Mucosa of rectum (tissue), 2 donors: Measurements from ENCODE around the gene SYNDIG1.

Experiments used
- H3K27ac ChIP-seq, 2 donors: one replicate each; pipeline ENCODE4 v1.7.0; 2013; ENCODE audit warnings: inconsistent platforms in 2 of 2, low read depth in 2 of 2, low read length in 2 of 2
- H3K27me3 ChIP-seq, 2 donors: one replicate each; pipeline ENCODE4 v1.7.0; 2013; ENCODE audit warnings: low read length in 2 of 2; ENCODE audit not compliant: control insufficient read depth in 2 of 2, insufficient read depth in 2 of 2
- H3K36me3 ChIP-seq, 2 donors: one replicate each; pipeline ENCODE4 v1.7.0; 2013; ENCODE audit warnings: low read length in 2 of 2; ENCODE audit not compliant: control insufficient read depth in 2 of 2, insufficient read depth in 2 of 2
- H3K4me1 ChIP-seq, 2 donors: one replicate each; pipeline ENCODE4 v1.7.0; 2013; ENCODE audit warnings: low read length in 2 of 2, mild to moderate bottlenecking in 1 of 2; ENCODE audit not compliant: control insufficient read depth in 2 of 2, insufficient read depth in 2 of 2
- H3K4me3 ChIP-seq, 2 donors: one replicate each; pipeline ENCODE4 v1.7.0; 2013; ENCODE audit warnings: low read length in 2 of 2
- H3K9ac ChIP-seq, 2 donors: one replicate each; pipeline ENCODE4 v1.7.0; 2013; ENCODE audit warnings: low read length in 2 of 2, low read depth in 1 of 2, mild to moderate bottlenecking in 1 of 2
- H3K9me3 ChIP-seq, 2 donors: one replicate each; pipeline ENCODE4 v1.7.0; 2013; ENCODE audit warnings: low read length in 2 of 2; ENCODE audit not compliant: control insufficient read depth in 2 of 2
- donor health status: healthy.
- donor health status: Normal muscosa, but diverticular disease.

SYNDIG1 gene

GRCh38 chr20:24651171-24651975, 181.9 kb downstream of the SYNDIG1 start:
- H3K9me3 ChIP-seq, result no peaks in the 10 kb centered on the region
- H3K27me3 ChIP-seq, result no peaks in the 10 kb centered on the region

DNA sequence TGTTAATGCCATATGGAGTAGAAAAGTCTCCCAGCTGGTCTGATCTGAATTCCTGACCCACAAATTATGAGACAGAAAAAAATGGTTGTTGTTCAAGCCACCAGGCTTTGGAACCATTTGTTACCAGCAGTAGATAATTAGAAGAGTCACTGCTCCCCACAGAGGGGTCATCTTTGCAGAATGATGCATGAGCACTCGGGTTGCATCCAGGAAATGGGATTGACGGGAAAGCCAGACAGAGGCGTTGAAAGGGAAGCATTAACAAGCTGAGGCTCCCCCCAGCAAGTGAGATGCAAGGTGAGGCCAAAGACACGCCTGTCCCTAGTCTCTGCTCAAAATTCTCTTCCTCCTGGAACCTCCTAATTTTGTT, 182.5 kb downstream of the SYNDIG1 start:
- H3K27ac ChIP-seq, result no peak overlapping the region
- H3K9me3 ChIP-seq, result no peaks in the 10 kb centered on the region
- no peaks in the 10 kb centered on the region for H3K36me3 ChIP-seq
- H3K4me1 ChIP-seq, result no peaks in the 10 kb centered on the region
- H3K4me3 ChIP-seq, result no peak overlapping the region
- no peak overlapping the region for H3K9ac ChIP-seq
- no peaks in the 10 kb centered on the region for H3K27me3 ChIP-seq

More at GRCh38 chr20:24651171-24651975, 181.9 kb downstream of the SYNDIG1 start:
- H3K36me3 ChIP-seq, result no peaks in the 10 kb centered on the region
- no peak overlapping the region for H3K4me3 ChIP-seq
- H3K4me1 ChIP-seq, result no peaks in the 10 kb centered on the region
- no peak overlapping the region for H3K9ac ChIP-seq
- H3K27ac ChIP-seq, result no peak overlapping the region

DNA sequence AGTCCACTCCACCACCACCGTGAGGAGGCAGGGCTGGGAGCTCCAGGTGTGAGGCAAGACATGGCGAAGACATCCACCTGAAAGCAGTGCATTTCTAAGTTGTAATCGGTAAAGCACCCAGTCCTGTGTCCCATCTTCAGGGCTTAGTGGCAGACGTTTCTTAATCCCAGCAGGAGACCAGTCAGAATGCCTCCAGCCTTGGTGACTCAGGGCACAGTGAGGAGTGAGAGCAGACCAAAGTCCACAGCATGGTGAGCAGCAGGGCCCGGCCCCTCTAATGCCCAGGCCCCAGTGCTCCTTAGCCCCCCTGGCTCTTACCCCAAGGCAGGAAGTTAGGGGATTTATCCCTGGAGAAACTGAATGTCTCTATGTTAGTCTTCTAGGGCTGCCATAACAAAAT, 183.9 kb downstream of the SYNDIG1 start:
- Histone ChIP-seq H3K27ac (no peak overlapping the region), H3K4me1 (no peaks in the 10 kb centered on the region), H3K4me3 (no peak overlapping the region)

DNA sequence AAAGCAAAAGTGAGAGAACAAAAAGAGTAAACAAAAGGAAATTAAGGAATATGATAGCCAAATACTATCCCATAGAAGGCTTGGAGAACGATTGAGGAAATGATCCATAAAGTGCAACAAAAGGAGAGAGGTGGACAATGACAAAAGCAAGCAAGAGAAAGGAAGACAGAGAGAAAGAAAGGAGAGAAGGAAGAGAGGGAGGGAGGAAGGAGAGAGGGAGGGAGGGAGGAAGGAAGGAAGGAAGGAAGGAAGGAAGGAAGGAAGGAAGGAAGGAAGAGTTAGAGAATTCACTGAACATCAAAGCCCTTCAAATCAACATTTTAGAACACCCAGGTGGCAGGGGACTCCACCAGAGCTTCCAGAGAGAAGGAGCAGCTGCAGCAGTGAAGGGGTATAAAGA, 185.0 kb downstream of the SYNDIG1 start:
- Histone ChIP-seq H3K4me3 (no peak overlapping the region), H3K27me3 (no peaks in the 10 kb centered on the region), H3K9ac (no peak overlapping the region), H3K9me3 (no peaks in the 10 kb centered on the region), H3K27ac (no peak overlapping the region), H3K36me3 (no peaks in the 10 kb centered on the region), H3K4me1 (no peaks in the 10 kb centered on the region)

More for the DNA sequence above, 183.9 kb downstream of the SYNDIG1 start:
- Histone ChIP-seq H3K9me3 (no peaks in the 10 kb centered on the region), H3K27me3 (no peaks in the 10 kb centered on the region), H3K9ac (no peak overlapping the region), H3K36me3 (no peaks in the 10 kb centered on the region)

GRCh38 chr20:24656391-24656790, 187.0 kb downstream of the SYNDIG1 start:
- Histone ChIP-seq H3K4me3 (no peak overlapping the region), H3K36me3 (no peaks in the 10 kb centered on the region), H3K4me1 (no peaks in the 10 kb centered on the region), H3K9ac (no peak overlapping the region), H3K27me3 (no peaks in the 10 kb centered on the region), H3K27ac (no peak overlapping the region), H3K9me3 (no peaks in the 10 kb centered on the region)

GRCh38 chr20:24657196-24657595, 187.8 kb downstream of the SYNDIG1 start:
- no peaks in the 10 kb centered on the region for H3K4me1 ChIP-seq
- no peaks in the 10 kb centered on the region for H3K27me3 ChIP-seq

GRCh38 chr20:24657878-24658620, 188.6 kb downstream of the SYNDIG1 start:
- H3K27ac ChIP-seq, result no peak overlapping the region
- no peaks in the 10 kb centered on the region for H3K27me3 ChIP-seq
- no peak overlapping the region for H3K4me3 ChIP-seq
- H3K9me3 ChIP-seq, result no peaks in the 10 kb centered on the region
- H3K4me1 ChIP-seq, result no peaks in the 10 kb centered on the region
- H3K9ac ChIP-seq, result no peak overlapping the region
- H3K36me3 ChIP-seq, result no peaks in the 10 kb centered on the region

More at GRCh38 chr20:24657196-24657595, 187.8 kb downstream of the SYNDIG1 start:
- no peak overlapping the region for H3K4me3 ChIP-seq
- no peak overlapping the region for H3K9ac ChIP-seq
- no peaks in the 10 kb centered on the region for H3K9me3 ChIP-seq
- H3K36me3 ChIP-seq, result no peaks in the 10 kb centered on the region
- no peak overlapping the region for H3K27ac ChIP-seq

DNA sequence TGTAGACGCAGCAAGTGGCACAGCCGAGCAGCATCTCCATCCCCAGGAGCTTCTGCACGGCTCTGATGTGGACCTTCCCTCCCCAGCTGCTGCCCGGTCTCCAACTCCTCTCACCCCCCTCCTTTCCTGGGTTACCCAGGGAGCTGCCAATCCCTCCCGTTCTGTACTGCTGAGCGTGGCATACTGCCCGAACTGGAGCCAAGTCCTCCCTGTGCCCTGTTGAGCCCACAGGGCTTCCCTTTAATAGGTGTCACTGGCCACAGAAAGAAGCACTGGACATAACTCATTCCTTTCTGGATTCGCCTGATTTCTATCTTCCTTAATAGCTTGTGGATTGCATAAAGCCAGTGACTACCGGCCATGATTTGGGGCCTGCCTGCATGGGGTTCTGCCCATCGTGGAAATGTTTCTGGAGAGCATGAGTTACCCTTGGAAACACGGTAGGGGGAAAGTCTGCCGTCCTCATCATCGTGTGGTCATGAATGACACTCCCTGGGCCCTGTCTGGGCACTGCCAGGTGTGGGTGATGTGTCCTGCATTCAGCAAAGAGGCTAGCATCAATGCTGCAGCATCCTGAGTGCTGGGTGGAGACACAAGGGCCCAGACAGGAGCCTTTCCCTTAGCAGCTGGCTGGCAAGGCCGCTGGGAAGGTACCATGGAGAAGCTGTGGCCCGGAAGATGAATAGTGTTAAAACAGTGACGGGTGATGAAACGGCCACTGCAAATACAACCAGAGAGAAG, 189.7 kb downstream of the SYNDIG1 start:
- Histone ChIP-seq H3K4me3 (no peak overlapping the region), H3K9me3 (no peaks in the 10 kb centered on the region), H3K4me1 (no peaks in the 10 kb centered on the region), H3K36me3 (no peaks in the 10 kb centered on the region), H3K9ac (no peak overlapping the region), H3K27me3 (no peaks in the 10 kb centered on the region), H3K27ac (no peak overlapping the region)

GRCh38 chr20:24659835-24660234, 190.4 kb downstream of the SYNDIG1 start:
- Histone ChIP-seq H3K9ac (no peak overlapping the region), H3K36me3 (no peaks in the 10 kb centered on the region), H3K27me3 (no peaks in the 10 kb centered on the region), H3K27ac (no peak overlapping the region), H3K4me3 (no peak overlapping the region), H3K9me3 (no peaks in the 10 kb centered on the region), H3K4me1 (no peaks in the 10 kb centered on the region)

DNA sequence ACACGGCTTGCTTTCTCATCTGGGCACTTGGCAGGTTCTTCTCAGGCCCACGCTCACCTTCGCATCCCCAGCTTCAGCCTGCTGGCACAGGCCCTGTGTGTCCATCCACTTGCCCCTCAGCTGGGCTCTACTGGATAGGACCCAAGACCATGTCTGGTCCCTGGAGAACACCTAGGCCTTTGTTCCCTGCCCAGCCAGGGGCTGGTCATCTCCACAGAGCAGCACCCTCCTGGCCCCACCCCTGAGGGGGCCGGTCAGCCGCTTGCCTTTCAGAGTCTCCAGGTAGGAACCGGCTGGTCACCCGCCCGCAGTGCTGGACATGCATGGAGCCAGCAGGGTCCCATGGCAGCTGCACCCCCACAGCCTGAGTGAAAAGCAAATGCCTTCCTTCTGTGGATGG, 191.2 kb downstream of the SYNDIG1 start:
- no peaks in the 10 kb centered on the region for H3K9me3 ChIP-seq
- no peaks in the 10 kb centered on the region for H3K36me3 ChIP-seq
- H3K4me1 ChIP-seq, result no peaks in the 10 kb centered on the region
- no peak overlapping the region for H3K4me3 ChIP-seq
- no peak overlapping the region for H3K27ac ChIP-seq
- H3K9ac ChIP-seq, result no peak overlapping the region
- no peaks in the 10 kb centered on the region for H3K27me3 ChIP-seq
